ENCODE measurements around the gene GANC.
"Not testable (repeated sequence)": the region's sequence is repeated elsewhere in the genome, so short reads cannot be mapped to it uniquely, and the experiment has no call there.

DNA sequence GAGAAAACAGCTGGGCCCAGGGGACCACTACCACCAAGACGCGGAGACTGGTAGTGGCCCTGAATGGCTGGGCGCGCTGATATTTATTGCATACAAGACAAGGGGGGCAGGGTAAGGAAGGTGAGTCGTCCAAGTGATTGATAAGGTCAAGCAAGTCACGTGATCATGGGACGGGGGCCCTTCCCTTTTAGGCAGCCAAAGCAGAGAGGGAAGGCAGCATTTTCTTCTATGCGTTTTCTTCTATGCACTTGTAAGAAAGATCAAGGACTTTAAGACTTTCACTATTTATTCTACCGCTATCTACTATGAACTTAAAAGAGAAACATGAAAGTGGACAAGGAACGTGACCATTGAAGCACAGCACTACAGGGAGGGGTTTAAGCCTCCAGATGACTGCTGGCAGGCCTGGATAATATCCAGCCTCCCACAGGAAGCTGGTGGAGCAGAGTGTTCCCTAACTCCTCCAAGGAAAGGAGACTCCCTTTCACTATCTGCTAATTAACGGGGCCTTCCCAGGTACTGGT lies 43.3 kb downstream of the GANC start:
- TF ChIP-seq, protein P1, sequence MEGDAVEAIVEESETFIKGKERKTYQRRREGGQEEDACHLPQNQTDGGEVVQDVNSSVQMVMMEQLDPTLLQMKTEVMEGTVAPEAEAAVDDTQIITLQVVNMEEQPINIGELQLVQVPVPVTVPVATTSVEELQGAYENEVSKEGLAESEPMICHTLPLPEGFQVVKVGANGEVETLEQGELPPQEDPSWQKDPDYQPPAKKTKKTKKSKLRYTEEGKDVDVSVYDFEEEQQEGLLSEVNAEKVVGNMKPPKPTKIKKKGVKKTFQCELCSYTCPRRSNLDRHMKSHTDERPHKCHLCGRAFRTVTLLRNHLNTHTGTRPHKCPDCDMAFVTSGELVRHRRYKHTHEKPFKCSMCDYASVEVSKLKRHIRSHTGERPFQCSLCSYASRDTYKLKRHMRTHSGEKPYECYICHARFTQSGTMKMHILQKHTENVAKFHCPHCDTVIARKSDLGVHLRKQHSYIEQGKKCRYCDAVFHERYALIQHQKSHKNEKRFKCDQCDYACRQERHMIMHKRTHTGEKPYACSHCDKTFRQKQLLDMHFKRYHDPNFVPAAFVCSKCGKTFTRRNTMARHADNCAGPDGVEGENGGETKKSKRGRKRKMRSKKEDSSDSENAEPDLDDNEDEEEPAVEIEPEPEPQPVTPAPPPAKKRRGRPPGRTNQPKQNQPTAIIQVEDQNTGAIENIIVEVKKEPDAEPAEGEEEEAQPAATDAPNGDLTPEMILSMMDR (conservative IDR thresholded peaks at IDR 0.05; ENCODE audit: low read length), result not testable (repeated sequence)
- TF ChIP-seq EZH2phosphoT487 (IDR thresholded peaks at IDR 0.05; ENCODE audit: borderline replicate concordance, low read depth, low read length), result not testable (repeated sequence)
